ENCODE measurements around the gene ARHGAP26.

- TF ChIP-seq CTCF (IDR thresholded peaks at IDR 0.05; ENCODE audit: low read depth, low read length, poor library complexity, severe bottlenecking) = no peak
- no peak for TF ChIP-seq EZH2phosphoT487 (IDR thresholded peaks at IDR 0.05; ENCODE audit: borderline replicate concordance, low read length)
Observed at GRCh38 chr5:142875936-142876335, 105.8 kb downstream of the ARHGAP26 start.

All from DOHH2 (cell line).